B cell (primary cell): ENCODE measurements around the gene ZNF609. TPM values are rescaled to one million over a fixed set of nuclear protein-coding genes. Genes with fewer than 3 reads are reported as not detected.

Source experiments
- ATAC-seq: fragments of 200-7000 bp; cut with Tn5 transposase; one replicate; pipeline ENCODE4 v1.10.0; 2021; ENCODE audit warnings: low read depth, mild to moderate bottlenecking, moderate number of reproducible peaks, moderate library complexity
- CTCF ChIA-PET: fragments of 350-600 bp; sonication (Branson Sonifier 250); formaldehyde crosslinking; loops from one replicate; lab custom pipeline; 2021; ENCODE audit warnings: antibody characterized with exemption, inconsistent platforms; lab: Charles Lee
- POLR2A ChIA-PET: fragments of 350-600 bp; sonication (Branson Sonifier 250); formaldehyde crosslinking; loops from one replicate; lab custom pipeline; 2021; ENCODE audit warnings: antibody characterized with exemption; lab: Charles Lee
- DNase-seq: peaks from one replicate; pipeline ENCODE4 v3.0.0; 2013
- H2AFZ ChIP-seq: 2 replicates; pipeline ENCODE4 v1.6.1; 2012; ENCODE audit warnings: mild to moderate bottlenecking, low read depth, low read length; ENCODE audit not compliant: insufficient read depth, poor library complexity, severe bottlenecking
- H3K27ac ChIP-seq, 2 donors: 1 replicate in 1 of 2; 2 replicates in 1 of 2; pipeline ENCODE4 v1.5.1; 2012 to 2013; ENCODE audit warnings: low read length in 2 of 2, mild to moderate bottlenecking in 2 of 2, moderate library complexity in 1 of 2
- H3K27me3 ChIP-seq, 4 experiments: fragments of 200-600 bp in 1 of 4; sonication (generic) in 1 of 4; replicated peaks in 1 of 4; 1 replicate in 2 of 4; 2 replicates in 2 of 4; pipeline versions ENCODE4 v1.6.1 to v1.7.0; 2013 to 2016; ENCODE audit warnings: low read length in 3 of 4, mild to moderate bottlenecking in 2 of 4, mixed read lengths in 1 of 4, moderate library complexity in 1 of 4; ENCODE audit not compliant: insufficient read depth in 4 of 4, control insufficient read depth in 3 of 4; ENCODE audit errors: control extremely low read depth in 1 of 4
- H3K36me3 ChIP-seq, 2 experiments: replicated peaks in 1 of 2; 1 replicate in 1 of 2; 2 replicates in 1 of 2; pipeline versions ENCODE4 v1.6.1 to v1.7.1; 2013; ENCODE audit warnings: low read length in 1 of 2; ENCODE audit not compliant: insufficient read depth in 2 of 2, control insufficient read depth in 1 of 2; ENCODE audit errors: control extremely low read depth in 1 of 2, extremely low read depth in 1 of 2
- H3K4me1 ChIP-seq, 2 donors: fragments of 200-600 bp in 1 of 2; sonication (generic) in 1 of 2; 1 replicate in 1 of 2; 2 replicates in 1 of 2; pipeline versions ENCODE4 v1.5.1 to v1.6.1; 2013 to 2017; ENCODE audit warnings: low read length in 2 of 2; ENCODE audit not compliant: control insufficient read depth in 2 of 2, insufficient read depth in 2 of 2
- H3K4me2 ChIP-seq: replicated peaks from 2 replicates; pipeline ENCODE3; 2012; ENCODE audit warnings: mild to moderate bottlenecking, low read depth, low read length; ENCODE audit not compliant: poor library complexity, severe bottlenecking
- H3K4me3 ChIP-seq, 5 experiments: fragments of 200-600 bp in 1 of 5; sonication (generic) in 1 of 5; 1 replicate in 3 of 5; 2 replicates in 2 of 5; pipeline versions ENCODE4 v1.5.1 to v1.7.0; 2011 to 2016; ENCODE audit warnings: low read length in 4 of 5, mild to moderate bottlenecking in 4 of 5, low read depth in 2 of 5, control low read depth in 1 of 5, moderate library complexity in 1 of 5; ENCODE audit not compliant: insufficient read depth in 1 of 5; ENCODE audit errors: control extremely low read depth in 1 of 5, extremely low read depth in 1 of 5
- H3K79me2 ChIP-seq: fragments of 200-600 bp; sonication (generic); one replicate; pipeline ENCODE4 v1.6.0; 2016; ENCODE audit warnings: low read length; ENCODE audit not compliant: control insufficient read depth, insufficient read depth
- H3K9ac ChIP-seq: fragments of 200-600 bp; sonication (generic); 2 replicates; pipeline ENCODE4 v1.6.1; 2017; ENCODE audit warnings: mild to moderate bottlenecking, low read length, moderate library complexity
- H3K9me3 ChIP-seq, 3 donors: one replicate each; pipeline versions ENCODE4 v1.6.1 to v1.7.1; 2013; ENCODE audit warnings: low read length in 2 of 3; ENCODE audit not compliant: control insufficient read depth in 2 of 3, insufficient read depth in 1 of 3; ENCODE audit errors: control extremely low read depth in 1 of 3
- H4K20me1 ChIP-seq: 2 replicates; pipeline ENCODE4 v1.6.0; 2012; ENCODE audit warnings: mild to moderate bottlenecking, low read length; ENCODE audit not compliant: insufficient read depth, control insufficient read depth, poor library complexity, severe bottlenecking
- H3K27ac Mint-ChIP-seq: one replicate; pipeline ENCODE4 v1.8.0; 2021; ENCODE audit warnings: mixed read lengths
- H3K27me3 Mint-ChIP-seq: one replicate; pipeline ENCODE4 v1.8.0; 2021; ENCODE audit warnings: mixed read lengths
- H3K4me1 Mint-ChIP-seq: one replicate; pipeline ENCODE4 v1.8.0; 2021; ENCODE audit warnings: mixed read lengths
- H3K4me3 Mint-ChIP-seq: one replicate; pipeline ENCODE4 v1.8.0; 2021; ENCODE audit warnings: mixed read lengths
- H3K9me3 Mint-ChIP-seq: one replicate; pipeline ENCODE4 v1.8.0; 2022; ENCODE audit warnings: mixed read lengths; ENCODE audit not compliant: insufficient read depth
- CTCF ChIP-seq: fragments of 200-600 bp; IDR thresholded peaks from one replicate; pipeline ENCODE4 v1.8.0; 2022; ENCODE audit warnings: antibody characterized with exemption, mild to moderate bottlenecking
- EZH2 ChIP-seq: IDR thresholded peaks from 2 replicates; pipeline ENCODE4 v1.6.1; 2012; ENCODE audit warnings: borderline replicate concordance, low read depth, mild to moderate bottlenecking, moderate library complexity, low read length; ENCODE audit not compliant: insufficient read depth, poor library complexity, severe bottlenecking
- WGBS: methylation state at CpG from one replicate; pipeline ENCODE4 v1.1.5; 2013; ENCODE audit warnings: missing lambda C conversion rate; ENCODE audit not compliant: insufficient coverage; 5-methylcytosine and 5-hydroxymethylcytosine counted together
- intact Hi-C: fragments of 100-400 bp; cut with micrococcal nuclease; formaldehyde crosslinking; loops from one replicate; pipeline ENCODE4 v1.10.0; 2022
- polyA plus RNA-seq: library from polyadenylated mRNA; depleted of rRNA; stranded (reverse); fragments of >200 nt; gene quantifications from 2 replicates; pipeline ENCODE4 v1.2.3, GENCODE V29; 2012
- total RNA-seq, 2 donors: library from RNA; stranded (reverse); fragments of 120-200 nt in 1 of 2; gene quantifications; 1 replicate in 1 of 2; 2 replicates in 1 of 2; pipeline versions ENCODE4 v1.2.3 to v1.2.4, GENCODE V29; 2013 to 2022

ZNF609 gene
- total and polyA plus RNA-seq, 2 donors (not counting 1 experiment from before 2014, with no cell fraction given): 5.8 to 32.9 TPM

DNA sequence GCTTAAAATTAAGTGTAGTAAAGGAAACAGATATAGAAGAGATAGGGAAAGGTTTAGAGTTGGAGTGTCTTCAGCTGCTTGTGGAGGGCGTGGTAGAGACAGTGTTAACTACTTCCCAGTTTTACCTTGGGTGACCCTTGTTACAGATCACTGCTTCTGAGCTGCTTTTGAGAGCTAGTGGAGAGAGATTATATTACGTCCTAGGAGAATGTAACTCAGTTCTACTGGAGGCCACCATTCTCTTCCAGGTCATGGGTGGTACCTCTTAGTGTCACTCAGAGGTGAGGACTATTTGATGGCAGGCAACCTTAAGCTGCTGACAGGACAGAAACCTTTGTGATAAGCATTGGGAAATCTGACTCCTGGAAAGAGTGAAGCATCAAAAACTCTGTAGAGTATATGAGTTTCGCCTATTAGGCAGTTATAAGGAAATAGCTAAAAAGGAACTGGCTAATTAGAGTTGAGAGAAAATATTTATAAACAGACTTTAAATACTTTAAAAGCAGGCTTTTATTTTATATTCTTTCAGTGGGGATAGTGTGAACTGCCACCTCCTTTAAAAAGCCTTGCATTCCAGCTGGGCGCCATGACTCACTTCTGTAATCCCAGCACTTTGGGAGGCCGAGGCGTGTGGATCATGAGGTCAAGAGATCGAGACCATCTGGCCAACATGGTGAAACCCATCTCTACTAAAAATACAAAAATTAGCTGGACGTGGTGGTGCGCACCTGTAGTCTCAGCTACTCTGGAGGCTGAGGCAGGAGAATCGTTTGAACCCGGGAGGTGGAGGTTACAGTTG is 106.5 kb downstream of the ZNF609 start:
- H3K79me2 ChIP-seq: peaks cover 23% of the 10 kb centered on the region
- H3K9ac ChIP-seq: no peak overlapping the region
- peak; percentile 30 for DNase-seq
- no peak overlapping the region for H2AFZ ChIP-seq
- peak overlapping the region in 1 of 2 donors; percentile 63 for H3K27ac ChIP-seq
- H3K9me3 ChIP-seq: peaks cover 0 to 5% (median 0%) of the 10 kb centered on the region in 3 donors
- no peaks in the 10 kb centered on the region for H3K36me3 ChIP-seq
- 87% methylated on average over 8 of the region's 11 CpGs for WGBS
- no peak overlapping the region for H3K4me3 ChIP-seq
- H3K4me1 Mint-ChIP-seq: peaks cover 59% of the 10 kb centered on the region
- no peak overlapping the region for H3K4me2 ChIP-seq
- TF ChIP-seq CTCF (no peak), EZH2 (no peak)
- no peaks in the 10 kb centered on the region for H3K27me3 ChIP-seq
- peak overlapping the region; percentile 76 for H3K27ac Mint-ChIP-seq
- H3K9me3 Mint-ChIP-seq: no peaks in the 10 kb centered on the region
- H3K4me1 ChIP-seq: peaks cover 22 to 31% of the 10 kb centered on the region in 2 donors
- ChIA-PET CTCF (interaction anchor here (0.6 to 1.5 kb wide), 5 partner anchors 13 to 436 kb away, joined by 3 read pairs; no protein-coding TSS in a partner anchor), POLR2A (interaction anchor here (0.6 to 0.7 kb wide), 2 partner anchors 28 to 179 kb away, joined by 3 to 4 read pairs; partner anchors contain the start of gene TRIP4)
- peak; percentile 76 for ATAC-seq
- H4K20me1 ChIP-seq: no peaks in the 10 kb centered on the region
- H3K4me3 Mint-ChIP-seq: no peak overlapping the region
- intact Hi-C loops: no loop called here
- no peaks in the 10 kb centered on the region for H3K27me3 Mint-ChIP-seq

DNA sequence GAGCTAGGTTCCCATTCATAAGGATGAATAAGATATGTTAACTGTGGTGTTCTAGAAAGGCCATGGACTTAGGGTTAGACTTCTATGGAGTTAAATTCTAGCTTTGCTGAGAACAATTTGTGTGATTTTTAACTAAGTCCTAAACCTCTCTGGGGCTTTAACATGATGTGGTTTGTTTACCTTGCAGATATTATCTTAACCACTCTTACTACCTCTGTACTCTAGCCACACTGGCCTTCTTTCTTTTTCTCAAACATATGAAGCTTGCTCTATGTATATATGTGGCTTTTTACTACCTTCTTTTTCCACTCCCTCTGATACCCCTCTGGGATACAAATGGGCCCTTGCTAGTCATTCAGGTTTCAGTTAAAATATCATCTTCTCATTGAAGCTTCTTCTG is 108.4 kb downstream of the ZNF609 start:
- no peak for DNase-seq
- Mint-ChIP-seq H3K9me3 (no peaks in the 10 kb centered on the region), H3K27ac (peak overlapping the region; percentile 77), H3K4me1 (peaks cover 68% of the 10 kb centered on the region), H3K4me3 (no peak overlapping the region), H3K27me3 (no peaks in the 10 kb centered on the region)
- intact Hi-C loops: no loop called here
- TF ChIP-seq CTCF (no peak), EZH2 (no peak)
- H3K4me2 ChIP-seq: no peak overlapping the region
- ATAC-seq: no peak
- H3K4me3 ChIP-seq: no peak overlapping the region
- H3K9ac ChIP-seq: peak overlapping the region; percentile 1
- H3K4me1 ChIP-seq: peaks cover 38 to 43% of the 10 kb centered on the region in 2 donors
- peaks cover 0 to 12% (median 0%) of the 10 kb centered on the region in 3 donors for H3K9me3 ChIP-seq
- no peaks in the 10 kb centered on the region for H3K27me3 ChIP-seq
- H4K20me1 ChIP-seq: no peaks in the 10 kb centered on the region
- no peak overlapping the region for H2AFZ ChIP-seq
- peaks cover 19% of the 10 kb centered on the region for H3K79me2 ChIP-seq
- CTCF ChIA-PET: interaction anchor here (0.8 kb wide), 1 partner anchor 55 kb away, joined by 3 read pairs; no protein-coding TSS in a partner anchor
- POLR2A ChIA-PET: no interaction called here
- peak overlapping the region; percentile 20 to 70 for H3K27ac ChIP-seq
- no peaks in the 10 kb centered on the region for H3K36me3 ChIP-seq
